ENCODE data around the gene ZNF428. TPM values are rescaled to one million over a fixed set of nuclear protein-coding genes. Genes with fewer than 3 reads are reported as not detected.
A peak's percentile ranks its signal among the peaks of the same experiment; 100 is the strongest.
"Not testable (repeated sequence)": the region's sequence is repeated elsewhere in the genome, so short reads cannot be mapped to it uniquely, and the experiment has no call there.

Gene ZNF428
- total RNA-seq, 1 experiment from 2014 or later = 15.4 TPM

- no peak for DNase-seq (ENCODE audit: extremely low read depth, low read depth)
Observed at GRCh38 chr19:43640424-43640757, 21.0 kb upstream of the ZNF428 start.

GRCh38 chr19:43639519-43640423, 20.3 kb upstream of the ZNF428 start, which contains the start of gene CADM4:
CADM4 (minus strand) TSS chr19:43639850; CDS start chr19:43639790, 60 bp downstream.
- no peak for DNase-seq (ENCODE audit: extremely low read depth, low read depth)

- DNase-seq (ENCODE audit: extremely low read depth, low read depth) = no peak
Observed at GRCh38 chr19:43638995-43639518, 19.6 kb upstream of the ZNF428 start.

- no peak for DNase-seq (ENCODE audit: extremely low read depth, low read depth)
Observed at GRCh38 chr19:43638214-43638994, 19.0 kb upstream of the ZNF428 start.

DNA sequence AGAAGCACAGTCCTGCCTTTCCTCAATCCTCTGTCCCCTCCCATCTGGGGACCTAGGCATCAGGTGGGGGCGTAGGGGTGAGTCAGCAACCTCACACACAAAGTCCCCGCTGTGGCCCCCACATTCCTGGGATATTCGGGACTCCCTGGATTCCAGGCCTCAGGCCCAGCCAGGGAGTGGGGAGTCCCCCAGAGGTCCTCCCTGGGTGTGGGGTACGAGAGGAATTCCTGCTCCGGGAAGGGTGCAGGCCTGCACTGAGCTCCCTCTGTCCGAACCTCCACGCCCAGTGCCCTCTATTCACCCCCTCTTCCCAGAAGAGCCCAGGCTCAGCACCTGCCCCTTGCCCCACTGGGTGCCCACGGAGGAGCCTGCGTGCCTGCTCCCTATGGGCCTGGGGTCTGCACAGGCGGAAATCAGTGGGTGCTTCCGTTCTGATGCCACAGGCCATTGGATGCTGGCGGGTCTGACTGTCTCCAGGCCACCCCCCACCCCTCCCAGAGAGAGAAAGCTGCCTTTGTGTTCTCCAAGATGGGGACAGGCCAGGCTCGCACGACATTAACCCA, 16.8 kb upstream of the ZNF428 start:
- DNase-seq (ENCODE audit: extremely low read depth, low read depth) = no peak

GRCh38 chr19:43635561-43635940, 16.1 kb upstream of the ZNF428 start:
- DNase-seq (ENCODE audit: extremely low read depth, low read depth) = not testable (repeated sequence)

- DNase-seq (ENCODE audit: extremely low read depth, low read depth) = no peak
Observed at GRCh38 chr19:43634872-43635560, 15.6 kb upstream of the ZNF428 start.

DNA sequence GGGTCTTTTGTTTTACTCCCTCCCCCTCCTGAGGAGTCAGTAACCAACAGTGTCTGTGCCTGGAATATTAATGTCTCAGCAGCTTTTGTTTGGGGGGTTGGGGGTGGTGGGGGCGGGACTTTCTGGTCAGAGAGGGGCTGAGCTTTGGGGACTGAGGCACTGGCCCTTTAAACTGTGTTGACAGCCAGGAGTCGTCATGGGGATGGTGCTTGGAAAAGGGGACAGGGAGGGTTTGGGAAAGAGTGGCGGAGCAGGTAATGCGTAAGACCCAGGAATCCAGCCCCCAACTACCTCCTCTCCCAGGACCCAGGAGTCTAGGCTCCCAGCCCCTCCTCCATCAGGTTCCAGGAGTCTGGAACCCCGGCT, 15.1 kb upstream of the ZNF428 start:
- no peak for DNase-seq (ENCODE audit: extremely low read depth, low read depth)

GRCh38 chr19:43634068-43634467, 14.6 kb upstream of the ZNF428 start:
- no peak for DNase-seq (ENCODE audit: extremely low read depth, low read depth)

- no peak for DNase-seq (ENCODE audit: extremely low read depth, low read depth)
Observed at GRCh38 chr19:43633520-43633919, 14.1 kb upstream of the ZNF428 start.

- DNase-seq (ENCODE audit: extremely low read depth, low read depth) = no peak
Observed at GRCh38 chr19:43631491-43631890, 12.1 kb upstream of the ZNF428 start.

GRCh38 chr19:43628646-43629326, 9.4 kb upstream of the ZNF428 start:
- no peak for DNase-seq (ENCODE audit: extremely low read depth, low read depth)

DNA sequence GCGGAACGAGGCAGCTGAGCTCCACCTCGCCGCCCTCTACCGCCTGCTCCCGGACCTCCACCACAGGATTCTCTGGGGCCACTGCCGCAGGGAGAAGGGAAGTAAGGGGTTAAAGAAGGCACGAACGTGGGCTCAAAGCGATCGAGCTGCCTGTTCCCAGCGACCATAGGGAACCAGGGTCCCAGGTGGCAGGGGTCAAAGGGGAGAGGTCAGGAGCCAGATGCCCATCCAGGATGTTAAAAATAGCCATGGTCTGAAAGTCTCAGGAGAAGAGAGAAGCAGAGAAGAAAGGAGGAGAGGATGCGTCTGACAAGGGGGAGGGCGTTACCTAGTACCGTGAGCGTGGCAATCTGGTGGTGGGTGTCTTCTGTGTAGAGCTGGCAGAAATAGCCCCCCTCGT, 7.4 kb upstream of the ZNF428 start:
- DNase-seq (ENCODE audit: extremely low read depth, low read depth) = no peak

DNA sequence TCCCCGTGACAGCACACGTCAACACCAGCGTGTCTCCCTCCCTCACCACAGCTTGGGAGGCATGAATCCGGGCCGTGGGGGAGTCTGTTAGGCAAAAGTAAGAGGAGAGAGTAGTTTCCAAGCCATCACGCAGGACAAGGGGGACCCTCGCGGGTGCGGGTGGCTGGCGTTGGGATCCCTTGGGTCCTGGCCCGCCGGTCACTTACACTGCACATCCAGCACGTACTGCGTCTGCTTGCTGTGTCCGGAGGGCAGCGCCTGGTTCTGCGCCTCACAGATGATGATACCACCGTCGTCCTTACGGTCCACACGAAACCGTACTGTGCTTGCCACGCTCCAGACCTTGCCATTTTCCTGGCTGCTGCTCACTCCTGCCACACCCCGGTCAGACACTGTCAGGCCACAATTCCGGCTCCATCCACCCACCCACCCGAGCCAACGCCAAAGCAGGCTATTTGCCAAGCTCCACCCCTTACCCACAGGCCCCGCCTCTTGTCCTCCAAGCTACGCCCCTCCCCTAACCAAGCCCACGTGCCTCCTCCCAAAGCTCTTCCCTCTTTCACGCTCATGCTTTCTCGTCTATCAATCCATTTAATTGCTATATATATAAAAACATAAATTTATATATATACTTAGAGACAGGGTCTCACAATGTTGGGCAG, 6.6 kb upstream of the ZNF428 start:
- peak; percentile 8 for DNase-seq (ENCODE audit: extremely low read depth, low read depth)

- DNase-seq (ENCODE audit: extremely low read depth, low read depth) = no peak
Observed at GRCh38 chr19:43624933-43625332, 5.5 kb upstream of the ZNF428 start.

GRCh38 chr19:43623889-43624670, 4.7 kb upstream of the ZNF428 start:
- no peak for DNase-seq (ENCODE audit: extremely low read depth, low read depth)

GRCh38 chr19:43622956-43623355, 3.5 kb upstream of the ZNF428 start:
- no peak for DNase-seq (ENCODE audit: extremely low read depth, low read depth)

DNA sequence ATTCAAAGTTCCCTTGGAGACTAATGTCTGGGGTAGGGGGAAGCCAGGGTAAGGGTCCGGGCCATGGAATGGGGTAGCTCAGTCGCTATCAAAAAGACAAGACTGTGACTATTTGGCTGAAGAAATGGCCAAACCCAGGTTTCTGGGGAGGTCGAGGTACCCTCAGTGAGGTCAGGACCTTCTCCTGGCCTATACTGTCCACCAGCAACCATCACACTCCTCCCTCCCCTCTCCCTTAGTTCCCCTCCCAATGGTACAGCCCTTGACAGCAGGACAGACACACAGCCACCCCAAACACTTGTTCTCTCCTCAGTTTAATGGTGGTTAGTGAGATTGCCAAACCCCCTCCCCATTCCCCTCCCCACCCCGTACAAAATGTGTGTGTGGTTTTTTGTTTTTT, 2.6 kb upstream of the ZNF428 start:
- no peak for DNase-seq (ENCODE audit: extremely low read depth, low read depth)
